Right renal cortex interstitium (tissue), 3 donors: ENCODE data around the gene AP3M1. TPM values are rescaled to one million over a fixed set of nuclear protein-coding genes. Genes with fewer than 3 reads are reported as not detected.
A peak's percentile ranks its signal among the peaks of the same experiment; 100 is the strongest.
"Not testable (repeated sequence)": the region's sequence is repeated elsewhere in the genome, so short reads cannot be mapped to it uniquely, and the experiment has no call there.

Source experiments
- DNase-seq, 3 donors: peaks; one replicate each; pipeline ENCODE4 v3.0.0-alpha.2; 2013; ENCODE audit warnings: low read depth in 3 of 3, low spot score in 2 of 3
- polyA plus RNA-seq, 3 donors: library from polyadenylated mRNA; unstranded; fragments of 120-200 nt; gene quantifications; one replicate each; pipeline ENCODE4 v1.2.1, GENCODE V29; 2013; ENCODE audit not compliant: insufficient read length in 3 of 3

The AP3M1 gene
- 10 to 100 TPM; 61.2 to 64.2 (median 61.6) TPM for polyA plus RNA-seq

- peak in 1 of 3 donors; percentile 99 for DNase-seq
Observed at GRCh38 chr10:74150204-74150989, at the start of gene AP3M1. Gene AP3M1, minus strand, starts transcription at chr10:74150828. Its CDS starts 12,449 bp downstream, at chr10:74138379.

GRCh38 chr10:74199315-74199714 is 48.7 kb upstream of the AP3M1 start:
- no peak for DNase-seq

- DNase-seq: no peak
Observed at GRCh38 chr10:74194999-74195398, 44.4 kb upstream of the AP3M1 start.

- no peak for DNase-seq
Observed at GRCh38 chr10:74194545-74194944, 43.9 kb upstream of the AP3M1 start.

- DNase-seq: no peak
Observed at GRCh38 chr10:74190494-74190893, 39.9 kb upstream of the AP3M1 start.

GRCh38 chr10:74189999-74190421 is 39.4 kb upstream of the AP3M1 start:
- no peak for DNase-seq

- not testable (repeated sequence) for DNase-seq
Observed at GRCh38 chr10:74188617-74189016, 38.0 kb upstream of the AP3M1 start.

- DNase-seq: no peak
Observed at GRCh38 chr10:74187237-74187636, 36.6 kb upstream of the AP3M1 start.

- DNase-seq: no peak
Observed at GRCh38 chr10:74186678-74187077, 36.0 kb upstream of the AP3M1 start.

GRCh38 chr10:74179111-74179710 is 28.6 kb upstream of the AP3M1 start:
- no peak for DNase-seq

GRCh38 chr10:74178042-74178791 is 27.6 kb upstream of the AP3M1 start:
- DNase-seq: no peak

GRCh38 chr10:74177140-74177677 is 26.6 kb upstream of the AP3M1 start:
- no peak for DNase-seq

GRCh38 chr10:74176380-74177139 is 25.9 kb upstream of the AP3M1 start:
- peak; percentile 76 to 84 (median 80) for DNase-seq

- DNase-seq: no peak
Observed at GRCh38 chr10:74175510-74176379, 25.1 kb upstream of the AP3M1 start.

- no peak for DNase-seq
Observed at GRCh38 chr10:74174521-74174920, 23.9 kb upstream of the AP3M1 start.

GRCh38 chr10:74171625-74172024 is 21.0 kb upstream of the AP3M1 start:
- DNase-seq: no peak

GRCh38 chr10:74167443-74167842 is 16.8 kb upstream of the AP3M1 start:
- no peak for DNase-seq

- DNase-seq: no peak
Observed at GRCh38 chr10:74165530-74165901, 14.9 kb upstream of the AP3M1 start.

- no peak for DNase-seq
Observed at GRCh38 chr10:74164716-74165529, 14.3 kb upstream of the AP3M1 start.
